K562 (cell line): ENCODE measurements around the gene CFAP221.

Experiments used
- BCOR ChIP-seq: fragments of 450-650 bp; IDR thresholded peaks from 2 replicates; pipeline ENCODE4 v1.6.1; 2016
- CEBPB ChIP-seq: fragments of 450-650 bp; IDR thresholded peaks from 2 replicates; pipeline ENCODE4 v1.6.1; 2016; ENCODE audit warnings: missing genetic modification characterization, missing compliant biosample characterization
- CHD2 ChIP-seq: IDR thresholded peaks from 2 replicates; pipeline ENCODE4 v1.6.1; 2011; ENCODE audit warnings: low read depth, low read length
- E2F8 ChIP-seq: fragments of 450-650 bp; IDR thresholded peaks from 2 replicates; pipeline ENCODE4 v1.7.1; 2018; ENCODE audit warnings: mild to moderate bottlenecking, low read depth; ENCODE audit not compliant: partially characterized antibody
- HDAC3 ChIP-seq: fragments of 450-650 bp; IDR thresholded peaks from 2 replicates; pipeline ENCODE4 v1.6.1; 2018; ENCODE audit warnings: borderline replicate concordance, mild to moderate bottlenecking, moderate library complexity; ENCODE audit not compliant: partially characterized antibody
- PHTF2 ChIP-seq: fragments of 250-450 bp; sonication (Bioruptor Pico); IDR thresholded peaks from 2 replicates; pipeline ENCODE4 v1.5.0; 2021; ENCODE audit warnings: mild to moderate bottlenecking
- POLR2AphosphoS5 ChIP-seq: IDR thresholded peaks from 2 replicates; pipeline ENCODE4 v1.6.1; 2011; ENCODE audit warnings: mild to moderate bottlenecking, low read depth, low read length, moderate library complexity; ENCODE audit not compliant: control insufficient read depth, insufficient read depth
- POLR2H ChIP-seq: IDR thresholded peaks from 2 replicates; pipeline ENCODE4 v1.6.1; 2016; ENCODE audit warnings: missing genetic modification characterization, low read depth, mild to moderate bottlenecking, control low read depth, missing compliant biosample characterization, moderate library complexity
- SIN3A ChIP-seq, 2 experiments: fragments of 150-350 bp in 1 of 2; IDR thresholded peaks; 2 replicates each; pipeline ENCODE4 v1.6.1; 2011 to 2016; ENCODE audit warnings: borderline replicate concordance in 2 of 2, low read depth in 2 of 2, low read length in 2 of 2, mild to moderate bottlenecking in 2 of 2, moderate library complexity in 2 of 2; ENCODE audit not compliant: control insufficient read depth in 1 of 2
- TOE1 ChIP-seq, 2 experiments: fragments of 450-650 bp in 1 of 2; sonication (generic) in 1 of 2; formaldehyde crosslinking in 1 of 2; IDR thresholded peaks; 2 replicates each; pipeline versions ENCODE4 v1.7.1 to v1.8.0; 2016 to 2022; ENCODE audit warnings: borderline replicate concordance in 2 of 2, mild to moderate bottlenecking in 2 of 2, antibody characterized with exemption in 1 of 2, inconsistent platforms in 1 of 2, low read depth in 1 of 2, missing genetic modification reagents in 1 of 2, moderate library complexity in 1 of 2
- ZNF124 ChIP-seq: sonication (generic); formaldehyde crosslinking; IDR thresholded peaks from 2 replicates; pipeline ENCODE4 v1.8.1; 2022; ENCODE audit warnings: missing genetic modification reagents
- ZNF232 ChIP-seq: sonication (generic); formaldehyde crosslinking; IDR thresholded peaks from 2 replicates; pipeline ENCODE4 v1.8.0; 2022; ENCODE audit warnings: mild to moderate bottlenecking, missing genetic modification reagents

DNA sequence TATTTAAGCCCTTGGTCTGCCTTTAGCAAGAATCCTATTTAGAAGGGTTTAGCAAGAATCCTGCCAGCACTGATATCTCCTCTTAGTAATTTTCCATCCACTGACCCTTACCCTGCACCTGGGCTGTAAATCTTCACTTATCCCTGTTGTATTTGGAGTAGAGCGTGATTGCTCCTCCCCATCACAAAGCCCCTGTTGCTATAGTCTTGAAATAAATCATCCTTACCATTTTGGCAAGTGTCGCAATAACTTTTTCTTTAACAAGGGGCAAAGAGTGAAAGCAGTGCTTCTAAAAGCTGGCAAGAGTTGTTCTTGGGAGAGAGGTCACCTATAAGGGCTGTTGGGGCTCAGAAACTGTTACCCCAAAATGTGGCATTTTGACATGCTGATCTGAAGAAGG lies 16.2 kb upstream of the CFAP221 start:
- TF ChIP-seq BCOR, result no peak
- TF ChIP-seq E2F8, result no peak
- no peak for TF ChIP-seq POLR2H (tag)
- TF ChIP-seq CEBPB (tag), result peak; percentile 62
- no peak for TF ChIP-seq ZNF124 (CRISPR knock-in tag)
- TF ChIP-seq TOE1 (IDR thresholded peaks at IDR 0.05; ENCODE audit: borderline replicate concordance), result no peak
- TF ChIP-seq TOE1 (CRISPR knock-in tag; IDR thresholded peaks at IDR 0.05; ENCODE audit: borderline replicate concordance, low read depth), result no peak
- TF ChIP-seq POLR2AphosphoS5, result no peak
- no peak for TF ChIP-seq ZNF232 (CRISPR knock-in tag)
- no peak for TF ChIP-seq HDAC3
- no peak for TF ChIP-seq SIN3A (IDR thresholded peaks at IDR 0.05; ENCODE audit: borderline replicate concordance in 2 of 2, control insufficient read depth in 1 of 2, low read depth in 2 of 2, low read length in 2 of 2)
- no peak for TF ChIP-seq CHD2
- TF ChIP-seq PHTF2 (CRISPR knock-in tag), result no peak
